Liver (tissue), 9 donors: Measurements from ENCODE around the gene TSPOAP1. TPM values are rescaled to one million over a fixed set of nuclear protein-coding genes. Genes with fewer than 3 reads are reported as not detected.
A peak's percentile ranks its signal among the peaks of the same experiment; 100 is the strongest.
"Not testable (repeated sequence)": the region's sequence is repeated elsewhere in the genome, so short reads cannot be mapped to it uniquely, and the experiment has no call there.

Experiments used
- DNase-seq: peaks from one replicate; pipeline ENCODE4 v3.0.0-alpha.2; 2017; ENCODE audit warnings: low spot score
- H3K27ac ChIP-seq, 2 donors: one replicate each; pipeline ENCODE4 v1.7.0; 2013; ENCODE audit warnings: inconsistent platforms in 2 of 2, low read length in 2 of 2, control low read depth in 1 of 2, low read depth in 1 of 2, mild to moderate bottlenecking in 1 of 2
- H3K27me3 ChIP-seq, 4 donors: one replicate each; pipeline versions ENCODE4 v1.6.1 to v1.7.0; 2013; ENCODE audit warnings: low read length in 3 of 4, inconsistent platforms in 1 of 4, mild to moderate bottlenecking in 1 of 4, moderate library complexity in 1 of 4; ENCODE audit not compliant: control insufficient read depth in 4 of 4, insufficient read depth in 4 of 4
- H3K36me3 ChIP-seq, 4 donors: one replicate each; pipeline versions ENCODE4 v1.6.1 to v1.7.0; 2013; ENCODE audit warnings: low read length in 3 of 4, mild to moderate bottlenecking in 3 of 4, low read depth in 1 of 4, moderate library complexity in 1 of 4; ENCODE audit not compliant: control insufficient read depth in 4 of 4, insufficient read depth in 3 of 4
- H3K4me1 ChIP-seq, 4 donors: one replicate each; pipeline versions ENCODE4 v1.6.1 to v1.7.0; 2013; ENCODE audit warnings: low read length in 3 of 4, mild to moderate bottlenecking in 3 of 4, moderate library complexity in 1 of 4; ENCODE audit not compliant: control insufficient read depth in 4 of 4, insufficient read depth in 4 of 4
- H3K4me3 ChIP-seq, 3 donors: one replicate each; pipeline versions ENCODE4 v1.6.1 to v1.7.0; 2013; ENCODE audit warnings: low read length in 3 of 3, control low read depth in 1 of 3, low read depth in 1 of 3, mild to moderate bottlenecking in 1 of 3
- H3K9ac ChIP-seq, 2 donors: one replicate each; pipeline ENCODE4 v1.7.0; 2013; ENCODE audit warnings: low read length in 2 of 2, mild to moderate bottlenecking in 2 of 2, moderate library complexity in 2 of 2, control low read depth in 1 of 2, low read depth in 1 of 2
- H3K9me3 ChIP-seq, 4 donors: one replicate each; pipeline versions ENCODE4 v1.6.1 to v1.7.0; 2013; ENCODE audit warnings: low read length in 3 of 4; ENCODE audit not compliant: control insufficient read depth in 4 of 4
- CTCF ChIP-seq: fragments of 150-350 bp; IDR thresholded peaks from 2 replicates; pipeline ENCODE4 v1.5.1; 2017; ENCODE audit warnings: improper control_type of control experiment, low read depth, low read length; ENCODE audit not compliant: missing input control
- EGR1 ChIP-seq, 2 donors: IDR thresholded peaks; 2 replicates each; pipeline ENCODE4 v1.6.1; 2016 to 2018; ENCODE audit warnings: antibody characterized with exemption in 2 of 2, low read depth in 2 of 2
- FOXA2 ChIP-seq: IDR thresholded peaks from 2 replicates; pipeline ENCODE4 v1.6.1; 2016; ENCODE audit warnings: antibody characterized with exemption
- HNF4A ChIP-seq, 2 donors: conservative IDR thresholded peaks; 2 replicates each; pipeline ENCODE4 v1.6.1; 2016; ENCODE audit warnings: antibody characterized with exemption in 2 of 2, mild to moderate bottlenecking in 2 of 2
- JUND ChIP-seq, 2 donors: IDR thresholded peaks; 2 replicates each; pipeline ENCODE4 v1.6.1; 2016; ENCODE audit warnings: antibody characterized with exemption in 2 of 2
- NR2F2 ChIP-seq: IDR thresholded peaks from 2 replicates; pipeline ENCODE4 v1.6.1; 2016; ENCODE audit warnings: antibody characterized with exemption
- RAD21 ChIP-seq, 2 donors: IDR thresholded peaks; 2 replicates each; pipeline ENCODE4 v1.6.1; 2016; ENCODE audit warnings: antibody characterized with exemption in 2 of 2, mild to moderate bottlenecking in 2 of 2
- REST ChIP-seq: IDR thresholded peaks from 2 replicates; pipeline ENCODE4 v1.6.1; 2016; ENCODE audit warnings: antibody characterized with exemption, mild to moderate bottlenecking
- RXRA ChIP-seq, 2 donors: IDR thresholded peaks; 2 replicates each; pipeline ENCODE4 v1.6.1; 2017 to 2018; ENCODE audit warnings: antibody characterized with exemption in 2 of 2, mild to moderate bottlenecking in 1 of 2
- YY1 ChIP-seq: IDR thresholded peaks from 2 replicates; pipeline ENCODE4 v1.6.1; 2016; ENCODE audit warnings: antibody characterized with exemption, mild to moderate bottlenecking
- ZBTB33 ChIP-seq: IDR thresholded peaks from 2 replicates; pipeline ENCODE4 v1.6.1; 2016; ENCODE audit warnings: antibody characterized with exemption
- WGBS: extraction: QIAGEN DNeasy Blood & Tissue Kit; methylation state at CpG from one replicate; pipeline ENCODE4 v1.1.7; 2013; 5-methylcytosine and 5-hydroxymethylcytosine counted together
- polyA plus RNA-seq, 2 donors: library from polyadenylated mRNA; stranded (reverse) in 1 of 2; unstranded in 1 of 2; fragments of 200-250 nt in 1 of 2; fragments of >200 nt in 1 of 2; fragmentation: Nextera tagmentation in 1 of 2; extraction: Ambion mirVana in 1 of 2; gene quantifications; one replicate each; pipeline versions ENCODE4 v1.2.1 to v1.2.3, GENCODE V29; 2013 to 2015
- total RNA-seq, 2 donors: library from RNA; depleted of rRNA; stranded (reverse); fragments of >200 nt; gene quantifications; one replicate each; pipeline ENCODE4 v1.2.3, GENCODE V29; 2014
- TF ChIP-seq, protein P1 (sequence below): IDR thresholded peaks from 2 replicates; pipeline ENCODE4 v1.6.1; 2016; ENCODE audit warnings: antibody characterized with exemption
- donor health status: healthy.
- donor health status: healthy.
- donor health status: healthy.
- donor health status: healthy.
- donor health status: healthy.

TSPOAP1 gene
- total and polyA plus RNA-seq, 4 donors, result 1.5 to 4.6 (median 2.6) TPM

DNA sequence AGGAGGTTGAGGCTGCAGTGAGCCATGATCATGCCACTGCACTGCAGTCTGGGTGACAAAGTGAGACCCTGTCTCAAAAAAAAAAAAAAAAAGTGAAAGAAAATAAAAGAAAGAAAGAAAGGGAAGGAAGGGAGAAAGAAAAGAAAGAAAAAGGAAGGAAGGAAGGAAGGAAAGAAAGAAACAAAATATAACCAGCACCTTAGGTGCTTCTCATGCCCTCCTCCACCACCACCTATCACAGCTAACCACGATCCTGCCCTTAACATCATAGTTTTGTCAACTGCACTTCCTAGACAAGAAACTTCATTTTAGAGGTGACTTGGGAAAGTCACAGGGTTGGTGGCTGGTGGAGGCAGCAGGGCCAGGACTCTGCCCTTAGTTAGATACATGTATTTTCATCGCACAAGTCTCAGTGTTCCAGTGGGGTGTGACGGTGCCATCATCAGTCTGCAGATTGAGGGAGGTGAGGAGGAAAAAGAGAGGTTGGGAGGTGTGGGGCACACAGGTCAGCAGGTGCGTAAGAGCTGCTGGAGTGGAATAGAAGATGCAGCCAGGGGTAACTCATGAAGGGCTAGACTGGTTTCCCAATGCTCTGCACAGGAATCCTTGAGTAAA, 13.4 kb upstream of the TSPOAP1 start:
- Histone ChIP-seq H3K27me3 (no peaks in the 10 kb centered on the region), H3K27ac (no peak overlapping the region), H3K9me3 (no peaks in the 10 kb centered on the region), H3K4me3 (no peak overlapping the region), H3K4me1 (peaks cover 0 to 4% (median 2%) of the 10 kb centered on the region in 4 donors), H3K9ac (no peak overlapping the region), H3K36me3 (peaks cover 0 to 31% (median 25%) of the 10 kb centered on the region in 4 donors)
- DNase-seq, result no peak
- TF ChIP-seq RXRA (IDR thresholded peaks at IDR 0.05) (no peak), HNF4A (conservative IDR thresholded peaks at IDR 0.05) (no peak), YY1 (no peak), NR2F2 (no peak), FOXA2 (no peak), RAD21 (IDR thresholded peaks at IDR 0.05) (no peak)
- 80% methylated on average over 4 of the region's 4 CpGs for WGBS

GRCh38 chr17:58341136-58341860, 12.7 kb upstream of the TSPOAP1 start:
- WGBS, result 94% methylated on average over 11 of the region's 11 CpGs
- DNase-seq, H3K9me3 ChIP-seq, H3K9ac ChIP-seq, H3K27me3 ChIP-seq, H3K27ac ChIP-seq, H3K4me1 ChIP-seq, H3K4me3 ChIP-seq: not testable (repeated sequence)
- H3K36me3 ChIP-seq, result peaks cover 0 to 24% (median 19%) of the 10 kb centered on the region in 4 donors

DNA sequence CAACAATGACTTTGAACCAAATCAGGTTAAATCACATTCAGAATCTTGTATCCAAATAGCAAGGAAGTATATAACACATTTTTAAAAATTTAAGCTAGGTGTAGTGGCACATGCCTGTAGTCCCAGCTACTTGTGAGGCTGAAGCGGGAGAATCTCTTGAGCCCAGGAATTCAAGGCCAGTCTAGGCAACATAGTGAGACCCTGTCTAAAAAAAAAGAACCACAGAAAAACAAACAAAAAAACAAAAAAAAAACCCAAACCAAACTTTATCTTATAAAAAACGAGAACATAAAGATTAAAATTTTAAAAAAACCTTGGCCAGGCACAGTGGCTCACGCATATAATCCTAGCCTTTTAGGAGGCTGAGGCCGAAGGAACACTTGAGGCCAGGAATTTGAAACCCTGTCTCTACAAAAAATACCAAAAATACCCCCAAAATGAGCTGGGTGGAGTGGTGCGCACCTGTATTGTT, 11.8 kb upstream of the TSPOAP1 start:
- H3K36me3 ChIP-seq, result peaks cover 0 to 16% (median 10%) of the 10 kb centered on the region in 4 donors
- H3K4me3 ChIP-seq, result no peak overlapping the region
- no peak overlapping the region for H3K9ac ChIP-seq
- DNase-seq, result no peak
- no peaks in the 10 kb centered on the region for H3K27me3 ChIP-seq
- H3K4me1 ChIP-seq, result peaks cover 0 to 4% (median 2%) of the 10 kb centered on the region in 4 donors
- peak overlapping the region in 1 of 2 donors; percentile 76 for H3K27ac ChIP-seq
- TF ChIP-seq FOXA2 (no peak), ZBTB33 (no peak), RAD21 (IDR thresholded peaks at IDR 0.05) (no peak), EGR1 (IDR thresholded peaks at IDR 0.05; ENCODE audit: low read depth in 2 of 2) (no peak), REST (no peak), JUND (IDR thresholded peaks at IDR 0.05) (no peak), HNF4A (conservative IDR thresholded peaks at IDR 0.05) (no peak), CTCF (no peak)
- TF ChIP-seq, protein P1, sequence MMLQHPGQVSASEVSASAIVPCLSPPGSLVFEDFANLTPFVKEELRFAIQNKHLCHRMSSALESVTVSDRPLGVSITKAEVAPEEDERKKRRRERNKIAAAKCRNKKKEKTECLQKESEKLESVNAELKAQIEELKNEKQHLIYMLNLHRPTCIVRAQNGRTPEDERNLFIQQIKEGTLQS, result no peak
- H3K9me3 ChIP-seq, result no peaks in the 10 kb centered on the region
- WGBS, result 87% methylated on average over 5 of the region's 5 CpGs
